ENCODE measurements around the gene CHID1.

Gene CHID1

GRCh38 chr11:925496-926301 lies 15.1 kb upstream of the CHID1 start, which contains the start of gene AP2A2:
Gene AP2A2, plus strand, starts transcription at chr11:925870. Its CDS starts 152 bp downstream, at chr11:926022.
- TF ChIP-seq CTCF (IDR thresholded peaks at IDR 0.05; ENCODE audit: low read depth, low read length), result peak; percentile 77
- peak; percentile 82 for DNase-seq
- Histone ChIP-seq H3K36me3 (peaks cover 22% of the 10 kb centered on the region), H3K27me3 (ENCODE audit: insufficient read depth, low read depth, severe bottlenecking) (no peaks in the 10 kb centered on the region), H3K4me3 (ENCODE audit: low read depth, low read length) (peak within 1 kb of the TSS; percentile 54), H3K9me3 (ENCODE audit: severe bottlenecking) (no peaks in the 10 kb centered on the region), H3K27ac (peak within 1 kb of the TSS; percentile 90)

DNA sequence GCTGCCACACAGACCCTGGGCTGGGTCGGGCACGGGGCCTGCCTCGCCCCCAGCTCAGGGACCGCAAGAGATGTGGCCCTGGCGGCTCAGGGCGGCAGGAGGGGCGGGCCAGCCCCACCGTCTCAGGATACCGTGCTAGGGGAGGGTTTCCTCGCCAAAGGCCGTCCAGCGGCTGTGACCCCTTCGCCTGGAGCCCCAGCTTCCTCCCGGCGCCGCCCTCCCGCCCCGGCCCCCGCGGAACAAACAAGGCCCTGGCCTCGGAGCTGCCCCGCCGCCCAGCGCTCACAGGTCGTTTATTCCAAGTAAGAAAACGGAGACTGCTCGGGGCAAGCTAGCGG lies 14.5 kb upstream of the CHID1 start:
- DNase-seq, result no peak
- Histone ChIP-seq H3K27ac (peak overlapping the region; percentile 76), H3K9me3 (ENCODE audit: severe bottlenecking) (no peaks in the 10 kb centered on the region), H3K36me3 (peaks cover 22% of the 10 kb centered on the region), H3K27me3 (ENCODE audit: insufficient read depth, low read depth, severe bottlenecking) (no peaks in the 10 kb centered on the region), H3K4me3 (ENCODE audit: low read depth, low read length) (no peak overlapping the region; the same call in 1 of the 2 replicates)
- no peak for TF ChIP-seq CTCF (IDR thresholded peaks at IDR 0.05; ENCODE audit: low read depth, low read length)

DNA sequence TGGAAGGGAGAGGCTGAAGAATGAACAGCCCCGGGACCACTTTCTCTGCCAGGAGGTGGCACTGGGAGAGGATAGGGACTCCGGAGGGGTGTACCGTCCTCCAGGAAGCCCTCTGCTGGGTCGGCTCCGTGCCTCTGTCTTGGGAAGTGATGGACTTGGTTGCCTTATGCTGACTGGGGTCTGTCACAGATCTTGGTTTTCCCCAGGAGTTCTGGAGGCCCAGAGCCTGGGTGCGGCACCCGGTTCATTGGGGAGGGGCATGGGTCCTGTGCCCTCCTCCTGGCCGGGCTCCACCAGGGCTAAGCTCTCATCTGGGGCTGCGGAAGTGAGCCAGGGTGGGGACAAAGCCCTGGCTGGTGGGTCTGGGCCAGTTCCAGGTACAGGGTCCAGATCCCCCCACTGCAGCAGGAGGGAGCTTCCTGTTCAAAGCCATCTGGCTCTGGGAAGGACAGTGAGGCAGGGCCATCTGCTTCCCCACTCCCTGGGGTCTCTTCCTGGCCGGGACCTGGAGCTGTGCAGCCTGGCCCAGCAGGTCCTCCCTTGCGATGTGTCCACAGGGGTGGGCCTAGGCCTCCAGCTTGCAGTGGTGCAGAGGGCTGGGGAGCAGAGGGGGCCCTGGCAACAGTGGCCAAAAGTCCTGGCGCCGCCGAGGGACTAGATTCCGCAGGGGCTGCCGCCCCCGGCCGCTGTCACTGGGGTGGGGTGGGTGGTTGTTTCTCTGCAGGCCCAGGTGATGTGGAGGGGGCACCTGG lies 14.0 kb upstream of the CHID1 start:
- Histone ChIP-seq H3K36me3 (peaks cover 22% of the 10 kb centered on the region), H3K27ac (peak overlapping the region; percentile 76), H3K9me3 (ENCODE audit: severe bottlenecking) (no peaks in the 10 kb centered on the region), H3K4me3 (ENCODE audit: low read depth, low read length) (no peak overlapping the region), H3K27me3 (ENCODE audit: insufficient read depth, low read depth, severe bottlenecking) (no peaks in the 10 kb centered on the region)
- peak; percentile 39 for DNase-seq
- TF ChIP-seq CTCF (IDR thresholded peaks at IDR 0.05; ENCODE audit: low read depth, low read length), result no peak

GRCh38 chr11:923691-924405 lies 13.2 kb upstream of the CHID1 start:
- Histone ChIP-seq H3K27ac (no peak overlapping the region), H3K27me3 (ENCODE audit: insufficient read depth, low read depth, severe bottlenecking) (no peaks in the 10 kb centered on the region), H3K4me3 (ENCODE audit: low read depth, low read length) (no peak overlapping the region), H3K9me3 (ENCODE audit: severe bottlenecking) (no peaks in the 10 kb centered on the region), H3K36me3 (peaks cover 21% of the 10 kb centered on the region)
- no peak for TF ChIP-seq CTCF (IDR thresholded peaks at IDR 0.05; ENCODE audit: low read depth, low read length)
- no peak for DNase-seq

DNA sequence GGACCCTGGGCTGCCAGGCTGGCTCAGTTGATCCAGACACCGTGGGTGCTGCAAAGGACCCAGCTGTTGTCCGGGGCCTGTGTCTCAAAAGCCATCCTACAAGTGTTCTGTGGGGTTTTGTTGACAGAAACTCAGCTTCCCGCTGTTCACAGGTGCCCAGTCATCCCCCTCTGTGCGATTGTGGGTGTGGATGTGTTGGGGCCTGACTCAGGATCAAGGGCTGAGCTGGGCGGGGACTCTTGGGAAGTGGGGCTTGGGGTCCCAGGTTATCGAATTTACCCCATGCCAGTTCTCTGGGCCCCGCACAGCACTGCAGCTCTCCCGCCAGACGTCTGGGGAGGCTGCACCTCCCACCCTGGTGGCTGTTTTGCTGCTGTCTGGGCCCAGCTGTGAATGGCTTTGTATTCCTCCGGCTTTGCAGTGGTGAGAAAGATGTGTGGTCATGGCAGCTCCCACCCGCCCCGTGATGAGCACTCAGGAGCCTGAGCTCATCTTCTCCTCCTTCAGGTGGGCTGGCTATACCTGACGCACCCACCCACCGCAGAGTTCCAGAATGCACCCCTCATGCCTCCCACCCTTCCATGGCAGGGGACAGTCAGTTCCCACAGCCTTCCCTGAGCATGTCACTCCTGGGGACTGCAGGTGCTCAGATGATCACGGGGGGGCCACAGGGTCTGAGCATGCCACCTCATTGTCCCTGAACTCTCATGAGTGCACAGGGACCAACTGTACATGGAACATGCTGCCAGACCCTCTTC lies 11.5 kb upstream of the CHID1 start:
- Histone ChIP-seq H3K9me3 (ENCODE audit: severe bottlenecking) (no peaks in the 10 kb centered on the region), H3K27ac (no peak overlapping the region), H3K36me3 (peaks cover 4% of the 10 kb centered on the region), H3K27me3 (ENCODE audit: insufficient read depth, low read depth, severe bottlenecking) (no peaks in the 10 kb centered on the region), H3K4me3 (ENCODE audit: low read depth, low read length) (no peak overlapping the region)
- DNase-seq, result no peak
- TF ChIP-seq CTCF (IDR thresholded peaks at IDR 0.05; ENCODE audit: low read depth, low read length), result no peak

All from WERI-Rb-1 (cell line).